ENCODE data around the gene ERICH2.

The ERICH2 gene

DNA sequence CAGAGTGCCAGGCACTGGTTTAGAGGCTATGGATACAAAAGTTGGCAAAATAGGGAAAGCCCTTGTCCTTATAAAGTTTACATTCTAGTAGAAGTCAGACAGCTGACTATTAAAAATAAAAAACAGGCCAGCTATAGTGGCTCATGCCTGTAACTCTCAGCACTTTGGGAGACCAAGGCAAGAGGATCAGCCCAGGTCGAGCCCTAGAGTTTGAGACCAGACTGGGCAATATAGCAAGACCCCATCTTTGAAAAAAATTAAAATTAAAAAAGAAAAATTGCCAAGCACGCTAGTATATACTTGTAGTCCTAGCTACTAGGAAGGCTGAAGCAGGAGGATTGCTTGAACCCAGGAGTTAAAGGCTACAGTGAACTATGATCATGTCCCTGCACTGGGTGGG is 12.5 kb downstream of the ERICH2 start:
- Histone ChIP-seq H3K27ac (ENCODE audit: low read depth, low read length, poor library complexity, severe bottlenecking) (no peak overlapping the region), H3K4me3 (ENCODE audit: low read depth, low read length, poor library complexity, severe bottlenecking) (no peak overlapping the region), H4K20me1 (ENCODE audit: insufficient read depth, low read length) (no peaks in the 10 kb centered on the region), H3K36me3 (ENCODE audit: insufficient read depth, low read length) (no peaks in the 10 kb centered on the region), H3K9me3 (ENCODE audit: low read length) (no peaks in the 10 kb centered on the region), H3K4me1 (ENCODE audit: insufficient read depth, low read length, severe bottlenecking) (no peaks in the 10 kb centered on the region), H3K9ac (ENCODE audit: low read length) (no peak overlapping the region), H3K79me2 (ENCODE audit: insufficient read depth, low read length) (no peaks in the 10 kb centered on the region), H2AFZ (ENCODE audit: low read length) (no peak overlapping the region), H3F3A (ENCODE audit: insufficient read depth, low read length) (no peaks in the 10 kb centered on the region), H3K9me2 (ENCODE audit: low read depth, low read length) (no peaks in the 10 kb centered on the region), H3K27me3 (ENCODE audit: insufficient read depth, low read length) (no peaks in the 10 kb centered on the region), H3K4me2 (ENCODE audit: low read length) (no peak overlapping the region)
- TF ChIP-seq, protein P1, sequence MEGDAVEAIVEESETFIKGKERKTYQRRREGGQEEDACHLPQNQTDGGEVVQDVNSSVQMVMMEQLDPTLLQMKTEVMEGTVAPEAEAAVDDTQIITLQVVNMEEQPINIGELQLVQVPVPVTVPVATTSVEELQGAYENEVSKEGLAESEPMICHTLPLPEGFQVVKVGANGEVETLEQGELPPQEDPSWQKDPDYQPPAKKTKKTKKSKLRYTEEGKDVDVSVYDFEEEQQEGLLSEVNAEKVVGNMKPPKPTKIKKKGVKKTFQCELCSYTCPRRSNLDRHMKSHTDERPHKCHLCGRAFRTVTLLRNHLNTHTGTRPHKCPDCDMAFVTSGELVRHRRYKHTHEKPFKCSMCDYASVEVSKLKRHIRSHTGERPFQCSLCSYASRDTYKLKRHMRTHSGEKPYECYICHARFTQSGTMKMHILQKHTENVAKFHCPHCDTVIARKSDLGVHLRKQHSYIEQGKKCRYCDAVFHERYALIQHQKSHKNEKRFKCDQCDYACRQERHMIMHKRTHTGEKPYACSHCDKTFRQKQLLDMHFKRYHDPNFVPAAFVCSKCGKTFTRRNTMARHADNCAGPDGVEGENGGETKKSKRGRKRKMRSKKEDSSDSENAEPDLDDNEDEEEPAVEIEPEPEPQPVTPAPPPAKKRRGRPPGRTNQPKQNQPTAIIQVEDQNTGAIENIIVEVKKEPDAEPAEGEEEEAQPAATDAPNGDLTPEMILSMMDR (IDR thresholded peaks at IDR 0.05; ENCODE audit: low read length): no peak
- no peak for TF ChIP-seq EZH2 (IDR thresholded peaks at IDR 0.05; ENCODE audit: borderline replicate concordance, low read length)

DNA sequence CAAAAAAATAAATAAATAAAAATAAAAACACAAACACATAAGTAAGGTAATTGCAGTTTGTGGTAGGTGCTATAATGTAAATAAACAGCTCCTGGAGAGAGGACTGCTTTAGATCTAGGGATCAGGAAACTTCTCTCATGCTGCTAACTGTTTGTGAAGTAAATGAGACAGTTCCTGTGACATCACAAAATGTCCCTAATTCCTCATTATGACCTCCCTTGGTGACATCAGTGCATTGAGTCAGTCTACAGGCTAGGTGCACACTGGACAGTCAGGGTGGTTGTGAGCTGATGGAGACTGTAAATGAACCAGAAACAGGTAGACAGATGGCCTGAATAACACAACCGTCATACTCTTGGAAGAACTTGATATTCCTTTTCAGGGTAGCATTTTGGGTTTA is 13.4 kb downstream of the ERICH2 start:
- TF ChIP-seq, protein P1 (IDR thresholded peaks at IDR 0.05; ENCODE audit: low read length): no peak
- TF ChIP-seq EZH2 (IDR thresholded peaks at IDR 0.05; ENCODE audit: borderline replicate concordance, low read length): no peak
- Histone ChIP-seq H3F3A (ENCODE audit: insufficient read depth, low read length) (no peaks in the 10 kb centered on the region), H3K4me1 (ENCODE audit: insufficient read depth, low read length, severe bottlenecking) (no peaks in the 10 kb centered on the region), H4K20me1 (ENCODE audit: insufficient read depth, low read length) (no peaks in the 10 kb centered on the region), H3K79me2 (ENCODE audit: insufficient read depth, low read length) (no peaks in the 10 kb centered on the region), H2AFZ (ENCODE audit: low read length) (no peak overlapping the region), H3K9ac (ENCODE audit: low read length) (no peak overlapping the region), H3K4me2 (ENCODE audit: low read length) (no peak overlapping the region), H3K9me2 (ENCODE audit: low read depth, low read length) (no peaks in the 10 kb centered on the region), H3K36me3 (ENCODE audit: insufficient read depth, low read length) (no peaks in the 10 kb centered on the region), H3K27ac (ENCODE audit: low read depth, low read length, poor library complexity, severe bottlenecking) (no peak overlapping the region), H3K4me3 (ENCODE audit: low read depth, low read length, poor library complexity, severe bottlenecking) (no peak overlapping the region), H3K27me3 (ENCODE audit: insufficient read depth, low read length) (no peaks in the 10 kb centered on the region), H3K9me3 (ENCODE audit: low read length) (no peaks in the 10 kb centered on the region)

DNA sequence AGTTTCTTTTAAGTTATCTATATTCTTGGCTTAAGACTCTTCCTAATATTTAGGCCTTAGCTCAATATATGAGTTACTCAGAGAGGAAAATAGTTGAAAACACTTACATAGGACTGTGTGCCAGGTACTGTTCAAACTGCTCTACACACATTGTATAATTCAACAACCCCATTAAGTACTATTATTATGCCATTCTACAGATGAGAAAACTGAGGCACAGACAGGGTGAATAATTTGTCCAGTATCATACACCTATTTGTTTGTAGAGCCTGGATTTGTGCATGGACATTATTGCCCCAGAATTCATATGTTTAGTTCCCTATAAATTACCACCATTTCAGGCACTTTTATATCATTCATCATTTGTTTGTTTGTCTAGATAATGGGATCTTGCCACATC is 28.8 kb downstream of the ERICH2 start:
- H3K9me2 ChIP-seq (ENCODE audit: low read depth, low read length): no peaks in the 10 kb centered on the region
- H3K4me1 ChIP-seq (ENCODE audit: insufficient read depth, low read length, severe bottlenecking): no peaks in the 10 kb centered on the region
- no peaks in the 10 kb centered on the region for H4K20me1 ChIP-seq (ENCODE audit: insufficient read depth, low read length)
- no peaks in the 10 kb centered on the region for H3K27me3 ChIP-seq (ENCODE audit: insufficient read depth, low read length)
- no peaks in the 10 kb centered on the region for H3K36me3 ChIP-seq (ENCODE audit: insufficient read depth, low read length)
- no peaks in the 10 kb centered on the region for H3K9me3 ChIP-seq (ENCODE audit: low read length)
- H3K9ac ChIP-seq (ENCODE audit: low read length): no peak overlapping the region
- no peak for TF ChIP-seq EZH2 (IDR thresholded peaks at IDR 0.05; ENCODE audit: borderline replicate concordance, low read length)
- TF ChIP-seq, protein P1 (IDR thresholded peaks at IDR 0.05; ENCODE audit: low read length): no peak
- H3K79me2 ChIP-seq (ENCODE audit: insufficient read depth, low read length): no peaks in the 10 kb centered on the region
- no peak overlapping the region for H3K4me2 ChIP-seq (ENCODE audit: low read length)
- H2AFZ ChIP-seq (ENCODE audit: low read length): no peak overlapping the region
- no peak overlapping the region for H3K4me3 ChIP-seq (ENCODE audit: low read depth, low read length, poor library complexity, severe bottlenecking)
- no peaks in the 10 kb centered on the region for H3F3A ChIP-seq (ENCODE audit: insufficient read depth, low read length)
- H3K27ac ChIP-seq (ENCODE audit: low read depth, low read length, poor library complexity, severe bottlenecking): no peak overlapping the region
